HG02588 (cell line): ENCODE results near the gene ZFAND2B.

Experiments used
- ATAC-seq: cut with Tn5 transposase; IDR thresholded peaks from one replicate; pipeline ENCODE4 v1.9.1; 2021; ENCODE audit warnings: mild to moderate bottlenecking, moderate library complexity; ENCODE audit not compliant: unreplicated experiment

The ZFAND2B gene

DNA sequence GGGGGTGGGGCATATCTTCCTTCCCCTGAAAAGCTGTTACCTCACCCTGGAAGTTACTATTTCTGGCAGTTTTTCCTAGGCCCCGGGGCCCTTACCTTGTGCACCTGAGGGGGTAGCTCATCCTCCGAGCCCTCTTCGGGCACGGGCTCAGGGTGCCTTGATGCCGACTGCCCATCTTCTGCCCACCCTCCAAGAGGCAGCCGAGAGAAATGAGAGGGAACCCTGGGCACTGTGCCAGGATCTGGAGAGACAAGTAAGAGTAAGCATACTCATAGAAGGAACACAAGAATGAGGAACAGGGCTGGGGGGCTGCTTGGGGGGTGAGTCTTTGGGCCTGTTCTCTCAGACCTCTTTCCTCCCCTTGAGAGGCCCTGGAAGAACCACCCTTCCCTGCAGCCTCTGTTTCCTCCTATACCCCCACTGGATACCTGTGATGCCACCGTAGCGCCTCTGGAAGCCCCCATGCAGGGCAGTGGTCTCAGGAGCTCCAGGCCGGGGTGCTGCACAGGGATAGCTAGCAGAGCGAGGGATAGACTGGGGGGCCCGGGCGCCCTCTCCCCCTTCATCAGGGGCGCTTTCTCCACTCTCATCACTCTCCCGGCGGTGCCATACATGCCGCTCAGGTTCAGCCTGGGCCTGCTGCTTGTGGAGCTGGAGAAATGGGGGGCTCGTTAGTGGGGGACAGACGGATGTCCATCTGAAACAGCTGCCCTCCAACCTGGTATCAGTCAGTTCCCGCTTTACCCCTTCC, 14.2 kb downstream of the ZFAND2B start:
- ATAC-seq, result no peak

DNA sequence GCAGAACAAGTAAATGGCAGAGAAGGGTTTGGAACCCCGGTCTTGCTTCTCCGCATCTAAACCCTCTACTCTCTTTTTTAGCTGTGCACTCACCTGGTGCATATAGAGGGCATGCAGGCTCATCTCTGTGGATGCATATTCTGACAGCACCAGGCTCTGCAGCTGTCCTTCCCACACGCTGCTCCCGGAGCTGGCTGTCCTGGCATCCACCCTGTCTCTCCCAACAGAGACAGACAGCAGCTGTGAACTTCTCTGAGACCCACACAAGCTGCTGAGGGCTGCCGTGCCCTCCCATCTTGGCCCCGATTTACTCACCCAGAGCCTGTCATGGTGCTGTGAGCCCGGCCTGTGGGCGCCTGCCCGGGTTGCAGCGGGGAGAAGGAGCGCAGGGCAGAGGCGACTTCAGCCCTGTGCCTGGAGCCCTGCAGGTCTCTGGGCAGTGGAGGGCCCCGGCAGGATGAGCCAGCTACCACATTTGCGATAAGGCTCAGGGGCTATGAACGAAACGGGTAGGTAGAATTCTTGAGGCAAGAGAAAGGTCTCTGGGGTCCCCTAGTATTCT, 15.5 kb downstream of the ZFAND2B start:
- ATAC-seq, result no peak

DNA sequence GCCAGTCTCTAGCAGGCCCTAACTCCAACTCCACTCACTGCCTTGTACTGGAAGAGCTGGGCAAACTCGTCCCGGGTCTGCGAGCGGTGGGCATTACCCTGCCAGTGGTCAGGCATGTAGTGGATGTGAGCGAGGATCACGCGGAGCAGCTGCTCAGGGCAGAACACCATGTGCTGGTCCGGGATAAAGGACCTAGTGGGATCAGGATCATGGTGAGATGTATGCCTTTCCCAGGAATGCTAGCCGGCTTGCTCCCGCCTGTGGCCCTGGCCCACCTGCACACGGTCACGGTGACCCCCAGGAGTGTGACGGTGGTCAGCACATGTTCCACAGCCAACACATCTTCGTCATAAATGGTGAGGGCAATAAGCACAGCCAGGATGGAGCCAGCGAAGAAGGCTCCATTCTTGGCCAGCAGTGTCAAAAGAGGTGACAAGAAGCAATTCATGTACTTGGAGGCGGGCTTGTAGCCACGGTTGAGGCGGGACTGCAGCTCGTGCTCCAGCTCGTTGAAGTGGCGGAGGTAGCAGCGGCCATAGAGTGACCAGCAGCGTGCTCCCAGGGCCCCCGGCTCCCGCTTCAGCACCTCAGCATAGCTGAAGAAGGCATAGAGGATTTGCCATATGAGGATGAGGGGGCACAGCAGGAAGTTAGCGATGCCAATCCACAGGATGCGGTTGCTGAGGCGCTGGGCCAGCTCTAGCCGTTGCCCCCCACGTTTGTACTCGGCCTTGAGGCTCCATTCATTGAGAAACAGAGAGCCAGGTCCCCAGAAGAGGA, 17.4 kb downstream of the ZFAND2B start:
- no peak for ATAC-seq

DNA sequence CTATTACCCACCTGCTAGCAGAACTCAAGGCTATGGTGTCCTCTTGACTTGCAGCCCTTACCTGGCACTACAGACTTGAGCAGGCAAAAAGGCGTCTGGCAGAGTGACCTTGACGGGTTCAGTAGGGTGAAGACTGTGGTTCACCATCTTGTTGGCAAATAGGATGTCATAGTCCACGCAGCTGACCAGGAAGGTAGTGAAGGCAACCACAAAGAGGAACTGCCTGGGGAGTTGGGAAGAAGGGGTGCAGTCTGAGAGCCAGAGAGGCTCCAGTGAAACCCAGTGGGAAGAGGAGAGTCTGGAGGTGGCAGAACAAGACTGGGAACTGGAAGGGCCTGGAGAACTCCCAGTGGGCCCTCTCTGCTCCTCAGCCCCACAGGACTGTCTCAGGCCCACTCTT, 18.8 kb downstream of the ZFAND2B start:
- no peak for ATAC-seq

DNA sequence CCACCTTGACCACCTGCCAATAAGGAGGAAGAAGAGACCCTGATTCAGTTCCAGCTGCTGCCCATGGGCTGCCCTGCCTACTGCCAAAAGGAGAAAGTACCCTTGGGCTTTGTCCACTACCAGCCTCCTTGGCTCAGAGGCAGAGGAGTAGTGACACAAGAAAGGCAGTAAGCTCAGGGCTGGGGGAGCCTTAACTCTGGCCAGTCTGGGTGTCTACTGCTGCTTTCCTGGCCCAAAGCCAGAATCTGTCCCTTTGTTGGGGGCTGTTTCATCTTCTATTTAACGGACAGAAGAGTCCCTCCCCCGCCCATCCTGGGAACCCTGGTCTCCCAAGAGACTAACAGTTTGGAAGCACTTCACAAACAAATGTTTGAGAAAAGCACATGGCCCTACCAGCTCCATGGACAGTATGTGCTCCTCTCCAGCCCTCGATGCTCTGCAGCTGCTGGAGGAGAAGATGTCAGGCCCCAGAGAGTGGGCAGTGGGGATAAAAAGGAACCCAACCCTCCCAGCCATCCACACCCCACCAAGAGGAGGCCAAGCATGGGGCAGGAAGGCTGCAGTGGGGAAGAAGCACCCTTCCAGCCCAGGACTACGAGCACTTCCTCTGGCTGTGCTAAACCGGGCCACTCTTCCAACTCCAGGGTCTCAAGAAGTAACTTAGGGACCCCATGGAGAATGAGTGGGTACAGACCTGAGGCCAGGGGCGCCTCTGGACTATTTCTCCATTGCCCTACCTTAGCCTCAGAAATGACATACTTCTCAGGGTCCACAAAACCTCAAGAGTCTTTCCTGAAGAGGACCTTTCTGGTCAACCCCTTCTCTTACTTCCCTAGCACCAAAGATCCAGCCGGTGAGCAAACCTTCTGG, 21.7 kb downstream of the ZFAND2B start:
- no peak for ATAC-seq

DNA sequence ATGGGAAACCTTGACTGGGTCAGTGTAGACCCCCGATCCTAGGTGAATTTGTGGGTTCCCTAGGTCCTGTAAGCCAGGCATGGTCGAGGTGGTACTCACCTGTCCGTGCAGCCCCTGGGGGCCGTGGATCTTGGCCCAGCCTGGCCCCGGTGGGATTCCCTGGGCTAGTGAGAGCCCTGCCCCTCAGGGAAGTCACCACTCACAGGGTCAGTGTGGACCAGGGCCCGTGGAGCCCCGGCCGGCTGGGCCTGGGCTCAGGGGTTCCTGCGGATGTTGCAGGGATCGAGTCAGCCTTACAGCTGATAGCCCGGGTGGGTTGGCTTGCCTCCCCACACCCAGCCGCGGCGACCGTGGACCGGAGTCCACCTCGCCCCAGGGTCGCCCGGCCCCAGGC, 22.3 kb downstream of the ZFAND2B start:
- ATAC-seq, result peak; percentile 9

DNA sequence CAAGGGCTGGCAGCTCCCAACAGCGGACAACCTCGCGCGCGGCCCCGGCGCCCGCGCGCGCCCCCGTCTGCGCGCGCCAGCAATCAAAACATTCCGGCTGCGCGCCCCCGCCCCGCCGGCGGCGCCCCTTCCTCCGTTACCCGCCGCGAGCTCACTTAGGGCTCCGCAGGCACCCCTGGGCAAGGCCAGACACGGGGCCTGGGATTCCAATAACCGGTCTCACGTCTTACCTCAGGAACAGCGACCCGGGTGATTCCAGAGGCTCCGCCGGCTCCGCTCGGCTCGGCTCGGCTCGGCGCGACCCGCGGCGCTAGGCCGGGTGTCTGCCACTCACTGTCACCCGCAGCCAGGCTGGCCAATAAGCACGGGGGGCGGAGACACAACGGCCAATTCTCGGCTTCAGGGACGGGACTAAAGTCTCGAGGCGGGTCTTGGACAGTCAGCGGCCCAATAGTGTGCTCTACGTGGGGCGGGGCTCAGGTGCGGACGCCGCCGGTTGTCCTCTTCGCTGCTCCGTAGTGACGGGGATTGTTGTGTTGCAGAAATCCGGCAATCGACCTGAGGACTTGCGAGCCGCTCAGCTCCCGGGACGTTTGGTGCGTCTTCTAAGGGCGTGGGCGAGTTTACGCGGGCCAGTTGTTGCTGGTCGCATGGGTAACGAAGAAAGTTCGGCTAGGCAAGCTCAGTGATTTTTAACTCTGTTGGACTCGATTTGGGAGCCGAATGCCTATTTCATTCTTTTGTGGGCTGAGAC, 22.9 kb downstream of the ZFAND2B start, which contains the start of the genes ANKZF1 and ATG9A:
Gene ANKZF1, plus strand, starts transcription at position 502 of the 754 bp plus-strand sequence. CDS start 452 bp downstream, outside the sequence.
Gene ATG9A, minus strand, starts transcription at position 332 of the 754 bp plus-strand sequence. CDS start 1,612 bp downstream, outside the sequence.
- peak; percentile 95 for ATAC-seq

DNA sequence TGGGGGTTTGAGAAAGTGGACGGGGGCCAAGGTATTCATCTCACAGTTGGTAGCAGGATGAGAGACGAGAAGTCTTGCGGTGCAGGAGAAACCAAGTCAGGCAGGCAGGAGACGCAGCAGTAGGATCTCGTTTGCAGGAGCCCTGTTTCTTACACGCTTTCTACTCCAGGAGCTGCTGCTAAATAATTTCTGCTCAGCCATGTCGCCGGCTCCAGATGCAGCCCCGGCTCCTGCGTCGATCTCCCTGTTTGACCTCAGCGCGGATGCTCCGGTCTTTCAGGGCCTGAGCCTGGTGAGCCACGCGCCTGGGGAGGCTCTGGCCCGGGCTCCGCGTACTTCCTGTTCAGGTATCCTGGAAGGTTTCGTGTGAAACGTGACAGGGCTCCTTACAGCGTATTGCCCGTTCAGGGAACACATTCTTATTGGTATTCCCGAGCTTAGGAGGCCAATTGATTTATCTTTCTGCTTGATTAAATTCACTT, 23.5 kb downstream of the ZFAND2B start:
- no peak for ATAC-seq

DNA sequence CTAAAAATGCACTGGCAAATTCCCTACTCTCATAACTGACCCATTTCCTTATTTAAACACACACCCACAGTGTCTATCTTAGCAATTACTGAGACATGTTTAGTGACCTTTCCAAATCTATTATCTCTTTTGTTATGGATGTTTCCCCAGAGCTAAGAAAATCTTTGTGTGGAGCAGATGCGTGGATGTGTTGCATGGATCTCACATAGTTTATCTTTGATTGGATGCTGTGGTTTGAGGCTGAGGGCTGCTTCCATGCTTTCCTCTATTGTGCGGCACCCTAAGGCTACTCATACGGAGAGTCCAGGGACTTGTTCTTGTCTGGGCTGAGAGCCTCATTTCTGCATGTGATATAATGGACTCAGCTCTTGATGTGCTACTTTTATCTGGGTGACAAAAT, 27.7 kb downstream of the ZFAND2B start:
- ATAC-seq, result no peak

DNA sequence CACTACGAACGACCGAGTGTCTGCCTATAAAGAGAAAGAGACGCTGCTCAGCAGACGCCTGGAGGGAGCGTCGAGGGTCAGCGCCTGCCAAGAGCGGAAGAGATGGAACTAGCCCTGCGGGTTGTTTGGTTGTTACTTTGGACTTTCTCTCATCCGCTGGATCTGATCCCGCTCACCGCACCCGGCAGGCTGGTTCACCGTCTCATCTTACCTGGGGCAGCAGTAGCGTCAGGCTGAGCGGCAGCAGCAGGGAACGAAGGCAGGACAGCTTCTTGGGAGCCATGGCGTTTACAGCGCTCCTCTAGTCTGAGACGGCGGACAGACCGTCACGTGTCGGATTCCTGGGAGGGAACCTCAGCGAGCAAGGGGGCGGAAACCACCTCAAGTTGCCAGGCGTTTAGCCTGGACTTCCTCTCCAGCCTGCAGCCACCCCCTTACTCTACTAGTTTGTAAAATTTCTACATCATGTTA, 36.7 kb downstream of the ZFAND2B start:
- ATAC-seq, result no peak

DNA sequence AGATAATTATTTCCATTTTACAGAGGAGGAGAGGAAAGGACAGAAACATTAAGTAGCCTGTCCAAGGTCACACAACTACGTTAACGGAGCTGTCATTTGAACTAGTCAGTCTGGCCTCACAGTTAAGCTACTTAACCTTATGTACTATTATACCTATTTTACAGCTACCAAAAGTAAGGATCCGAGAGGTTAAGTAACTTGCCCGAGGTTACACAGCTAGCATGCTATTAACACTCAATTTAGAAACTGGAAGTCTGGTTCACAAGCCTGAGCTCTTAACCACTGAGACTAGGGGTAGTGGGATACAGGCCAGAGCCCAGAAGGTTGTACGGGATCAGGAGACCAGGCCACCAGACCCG, 38.2 kb downstream of the ZFAND2B start:
- ATAC-seq, result no peak

DNA sequence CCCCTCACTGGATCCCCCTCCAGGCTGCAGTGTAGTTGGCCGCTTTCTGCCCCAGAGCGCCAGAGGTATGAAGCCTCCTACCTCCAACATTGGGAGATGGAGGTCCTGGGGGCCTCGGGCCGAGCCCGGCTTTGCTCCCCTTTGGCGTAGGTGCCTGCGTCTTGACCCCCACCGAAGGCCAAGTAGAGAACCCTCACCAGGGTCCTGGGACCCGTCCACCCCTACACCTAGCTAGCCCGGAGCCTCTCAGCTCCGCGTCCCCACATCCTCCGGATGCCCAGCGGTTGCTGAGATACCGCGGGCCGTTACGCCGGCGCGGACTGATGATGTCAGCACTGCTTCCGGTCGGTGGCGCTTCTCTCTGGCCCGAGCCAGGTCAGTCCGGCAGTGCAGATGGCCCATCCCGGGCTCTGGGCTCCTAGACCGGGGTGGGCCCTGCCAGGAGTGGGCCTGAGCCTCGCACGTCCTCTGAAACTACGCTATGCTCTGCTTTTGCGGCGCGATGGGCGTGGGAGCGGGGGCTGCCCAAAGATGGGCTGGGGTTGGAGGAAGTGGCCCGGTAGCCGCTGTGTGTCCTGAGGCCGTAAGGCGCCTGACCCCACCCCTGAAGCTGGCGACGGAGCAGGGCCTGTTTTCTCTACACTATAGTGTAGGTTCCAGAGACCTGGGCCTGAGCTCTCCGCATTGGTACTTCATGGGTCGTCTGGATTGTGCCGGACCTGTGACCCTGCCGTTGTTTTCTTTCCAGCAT, 38.7 kb downstream of the ZFAND2B start, which contains the start of the genes GLB1L and STK16:
Gene GLB1L, minus strand, starts transcription at position 297 of the 751 bp plus-strand sequence. CDS start 1,871 bp downstream, outside the sequence.
Gene STK16, plus strand, starts transcription at position 332 of the 751 bp plus-strand sequence. CDS start 521 bp downstream, outside the sequence.
- peak; percentile 61 for ATAC-seq

DNA sequence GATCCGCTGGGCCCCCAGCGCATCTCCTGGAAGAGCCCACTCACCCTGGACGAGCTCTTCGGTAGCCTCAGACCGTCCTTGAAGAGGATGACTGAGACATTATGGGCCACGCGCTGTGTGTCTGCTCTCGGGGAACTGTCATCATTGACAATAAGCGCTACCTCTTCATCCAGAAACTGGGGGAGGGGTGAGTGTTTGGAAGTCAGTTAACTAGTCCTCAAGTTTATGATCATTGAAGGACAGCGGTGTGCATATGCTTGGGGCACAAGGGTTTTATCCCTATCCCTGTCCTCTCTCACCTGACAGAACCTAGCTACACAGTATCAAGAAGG, 39.3 kb downstream of the ZFAND2B start:
- ATAC-seq, result no peak

DNA sequence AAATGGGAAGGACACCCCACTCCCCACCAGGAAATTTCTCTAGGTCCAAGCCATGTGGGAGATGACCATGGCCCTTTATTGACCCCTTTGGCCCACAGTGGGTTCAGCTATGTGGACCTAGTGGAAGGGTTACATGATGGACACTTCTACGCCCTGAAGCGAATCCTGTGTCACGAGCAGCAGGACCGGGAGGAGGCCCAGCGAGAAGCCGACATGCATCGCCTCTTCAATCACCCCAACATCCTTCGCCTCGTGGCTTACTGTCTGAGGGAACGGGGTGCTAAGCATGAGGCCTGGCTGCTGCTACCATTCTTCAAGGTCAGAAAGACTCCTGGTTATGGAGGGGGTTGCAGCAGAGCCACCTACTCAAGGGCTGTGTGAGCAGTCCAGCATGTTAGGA, 40.0 kb downstream of the ZFAND2B start:
- no peak for ATAC-seq

DNA sequence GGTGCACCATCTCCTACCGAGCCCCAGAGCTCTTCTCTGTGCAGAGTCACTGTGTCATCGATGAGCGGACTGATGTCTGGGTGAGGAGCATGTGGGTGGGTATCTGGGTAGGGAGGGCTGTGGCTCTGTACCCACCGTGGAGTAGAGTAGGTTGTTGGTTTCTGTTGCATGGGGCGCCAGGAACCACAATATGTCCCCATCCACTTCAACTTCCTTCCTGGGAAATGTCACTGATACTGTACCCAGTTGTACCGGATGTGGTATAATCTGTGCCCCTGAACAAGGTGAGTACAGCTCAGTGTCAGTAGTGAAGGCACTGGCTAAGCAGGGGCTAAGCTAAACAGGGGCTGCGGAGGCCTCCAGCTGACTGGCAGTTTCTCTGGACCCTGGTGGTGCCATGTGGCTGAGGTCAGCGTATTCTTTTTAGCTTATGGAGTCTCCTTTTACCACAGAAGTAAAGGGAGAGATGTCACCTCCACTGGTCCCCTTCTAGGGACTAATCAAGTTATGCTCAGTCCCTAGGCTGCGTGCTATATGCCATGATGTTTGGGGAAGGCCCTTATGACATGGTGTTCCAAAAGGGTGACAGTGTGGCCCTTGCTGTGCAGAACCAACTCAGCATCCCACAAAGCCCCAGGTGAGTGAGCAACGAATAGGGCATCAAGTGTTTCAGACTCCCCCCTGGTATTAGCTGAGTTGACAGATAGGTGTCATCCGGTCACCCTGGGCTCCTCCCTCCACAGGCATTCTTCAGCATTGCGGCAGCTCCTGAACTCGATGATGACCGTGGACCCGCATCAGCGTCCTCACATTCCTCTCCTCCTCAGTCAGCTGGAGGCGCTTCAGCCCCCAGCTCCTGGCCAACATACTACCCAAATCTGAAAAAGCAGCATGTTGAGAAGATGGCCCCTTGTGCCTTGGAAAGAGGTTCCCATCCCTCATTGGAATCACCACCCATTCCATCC, 41.4 kb downstream of the ZFAND2B start:
- ATAC-seq, result no peak

DNA sequence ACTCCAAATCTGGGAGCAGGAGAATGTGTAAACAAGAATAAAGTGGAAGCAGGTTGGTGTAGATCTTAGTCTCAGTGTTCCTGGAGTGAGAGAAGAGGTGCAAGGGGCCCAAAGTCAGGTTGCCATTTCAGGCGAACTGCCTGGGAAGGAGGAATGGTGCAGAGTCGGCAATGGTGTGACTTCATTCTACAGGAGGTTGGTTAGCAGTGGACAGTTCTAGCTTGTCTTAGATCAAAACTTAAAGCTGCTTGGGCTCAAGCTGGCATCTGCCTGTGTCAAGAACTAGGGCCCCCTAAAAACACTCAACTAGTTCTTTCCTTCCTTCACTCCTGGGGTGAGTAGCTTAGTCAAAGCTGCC, 42.2 kb downstream of the ZFAND2B start:
- no peak for ATAC-seq

DNA sequence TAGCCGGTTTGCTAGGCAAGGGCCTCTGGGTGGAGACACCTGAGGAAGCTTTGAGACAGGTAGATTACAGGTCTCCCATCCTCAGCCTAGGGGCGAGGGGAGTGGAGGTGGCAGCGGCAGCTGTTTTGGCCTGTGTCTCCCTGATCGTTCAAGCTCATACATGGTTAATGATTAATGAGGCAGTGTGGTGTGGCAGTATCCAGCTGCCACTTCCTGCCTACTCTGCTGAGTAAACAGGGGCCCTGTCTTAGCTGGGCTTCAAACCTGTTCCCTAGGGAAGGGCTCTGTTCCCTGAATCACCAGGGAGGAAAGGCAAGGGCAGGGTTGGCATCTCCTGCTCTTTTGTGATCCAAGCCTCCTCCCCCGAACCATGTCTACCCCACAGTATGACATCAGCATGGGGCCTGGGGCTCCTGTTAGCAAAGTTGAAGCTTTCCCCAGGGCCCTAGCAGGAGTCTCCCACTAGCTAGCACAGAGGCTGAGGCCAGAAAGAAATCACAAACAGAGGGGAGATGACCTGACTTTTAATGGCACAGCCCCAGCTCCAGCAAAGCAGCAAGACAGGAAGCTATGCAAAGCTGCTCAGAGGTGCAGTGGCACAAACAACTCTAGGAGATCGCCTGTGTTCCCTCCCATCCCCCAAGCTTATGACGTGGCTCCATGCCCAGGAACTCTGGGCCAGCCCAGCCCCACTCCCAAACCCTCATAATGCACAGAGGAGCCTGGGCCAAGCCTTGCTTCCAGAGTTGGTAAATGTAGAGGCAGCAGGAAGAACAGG, 42.8 kb downstream of the ZFAND2B start:
- ATAC-seq, result peak; percentile 36
